ENCODE results near the gene TRERF1.

- TF ChIP-seq, protein P1, sequence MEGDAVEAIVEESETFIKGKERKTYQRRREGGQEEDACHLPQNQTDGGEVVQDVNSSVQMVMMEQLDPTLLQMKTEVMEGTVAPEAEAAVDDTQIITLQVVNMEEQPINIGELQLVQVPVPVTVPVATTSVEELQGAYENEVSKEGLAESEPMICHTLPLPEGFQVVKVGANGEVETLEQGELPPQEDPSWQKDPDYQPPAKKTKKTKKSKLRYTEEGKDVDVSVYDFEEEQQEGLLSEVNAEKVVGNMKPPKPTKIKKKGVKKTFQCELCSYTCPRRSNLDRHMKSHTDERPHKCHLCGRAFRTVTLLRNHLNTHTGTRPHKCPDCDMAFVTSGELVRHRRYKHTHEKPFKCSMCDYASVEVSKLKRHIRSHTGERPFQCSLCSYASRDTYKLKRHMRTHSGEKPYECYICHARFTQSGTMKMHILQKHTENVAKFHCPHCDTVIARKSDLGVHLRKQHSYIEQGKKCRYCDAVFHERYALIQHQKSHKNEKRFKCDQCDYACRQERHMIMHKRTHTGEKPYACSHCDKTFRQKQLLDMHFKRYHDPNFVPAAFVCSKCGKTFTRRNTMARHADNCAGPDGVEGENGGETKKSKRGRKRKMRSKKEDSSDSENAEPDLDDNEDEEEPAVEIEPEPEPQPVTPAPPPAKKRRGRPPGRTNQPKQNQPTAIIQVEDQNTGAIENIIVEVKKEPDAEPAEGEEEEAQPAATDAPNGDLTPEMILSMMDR (IDR thresholded peaks at IDR 0.05): no peak
- no peak for TF ChIP-seq POLR2A (IDR thresholded peaks at IDR 0.05)
- no peak for TF ChIP-seq POLR2AphosphoS5 (IDR thresholded peaks at IDR 0.05)
These were observed 10.8 kb upstream of the TRERF1 start for GRCh38 chr6:42462474-42462972.

Measured in prostate gland (tissue), 2 donors.